Memory B cell (primary cell): ENCODE data around the gene MIB1.

ENCODE experiments used
- ATAC-seq: fragments of 150-1000 bp; cut with Tn5 transposase; 2 replicates; pipeline ENCODE4 v1.10.0; 2021; ENCODE audit warnings: low read depth, mild to moderate bottlenecking, moderate library complexity
- DNase-seq, 2 donors: peaks; one replicate each; pipeline ENCODE4 v3.0.0; 2022; ENCODE audit warnings: low spot score in 2 of 2
- H3K27ac Mint-ChIP-seq: one replicate; pipeline ENCODE4 v1.8.0; 2022; ENCODE audit warnings: mild to moderate bottlenecking, moderate library complexity, mixed read lengths
- H3K27me3 Mint-ChIP-seq: one replicate; pipeline ENCODE4 v1.8.0; 2022; ENCODE audit warnings: mixed read lengths
- H3K36me3 Mint-ChIP-seq: one replicate; pipeline ENCODE4 v1.8.0; 2022; ENCODE audit warnings: mild to moderate bottlenecking, mixed read lengths
- H3K4me1 Mint-ChIP-seq: one replicate; pipeline ENCODE4 v1.8.0; 2022; ENCODE audit warnings: mixed read lengths
- H3K4me3 Mint-ChIP-seq: one replicate; pipeline ENCODE4 v1.8.0; 2022; ENCODE audit warnings: mild to moderate bottlenecking, moderate library complexity, mixed read lengths
- H3K9me3 Mint-ChIP-seq: one replicate; pipeline ENCODE4 v1.8.0; 2022; ENCODE audit warnings: mixed read lengths

The MIB1 gene

DNA sequence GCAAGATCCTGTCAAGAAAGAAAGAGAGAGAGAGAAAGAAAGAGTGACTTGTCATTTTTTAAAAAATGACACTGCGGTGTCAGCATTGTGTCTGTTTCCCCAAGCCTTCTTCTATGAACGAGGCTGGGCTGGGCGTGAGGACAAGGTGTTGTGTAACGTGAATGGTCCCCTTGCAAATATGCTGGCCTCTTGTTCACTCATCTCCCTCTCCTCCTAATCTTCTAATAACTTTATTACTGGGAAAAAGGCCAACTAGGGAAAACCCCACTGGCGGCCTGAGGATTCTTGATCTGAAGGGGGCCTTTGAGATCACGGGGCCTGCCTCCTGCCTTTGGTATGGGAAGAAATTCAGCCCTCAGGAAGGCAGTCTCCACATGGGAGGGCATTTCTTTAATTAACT is 163.1 kb downstream of the MIB1 start:
- H3K27ac Mint-ChIP-seq: no peak overlapping the region
- ATAC-seq (no peak), DNase-seq (no peak)
- H3K9me3 Mint-ChIP-seq: no peaks in the 10 kb centered on the region
- H3K36me3 Mint-ChIP-seq: no peaks in the 10 kb centered on the region
- H3K4me1 Mint-ChIP-seq: no peaks in the 10 kb centered on the region
- peaks cover 4% of the 10 kb centered on the region for H3K27me3 Mint-ChIP-seq
- H3K4me3 Mint-ChIP-seq: no peak overlapping the region

DNA sequence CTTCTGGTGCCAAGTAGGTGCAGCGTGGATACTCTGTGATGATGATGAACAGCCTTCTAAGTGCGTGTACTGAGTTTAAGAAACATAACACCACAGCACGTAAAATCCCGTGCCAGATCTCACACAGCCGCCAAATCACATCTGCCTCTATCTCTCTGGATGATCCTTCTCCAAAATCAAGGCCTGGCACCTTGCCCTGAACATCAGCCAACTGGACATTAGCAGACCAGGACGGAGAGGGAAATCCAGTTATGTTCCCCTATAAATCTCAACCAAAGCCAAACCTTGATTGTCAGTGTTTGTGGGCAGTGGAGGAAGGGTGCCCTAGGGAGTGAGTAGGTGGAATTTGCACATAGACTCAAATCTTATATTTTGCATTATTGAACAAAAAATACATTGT is 164.3 kb downstream of the MIB1 start:
- H3K36me3 Mint-ChIP-seq: no peaks in the 10 kb centered on the region
- H3K27me3 Mint-ChIP-seq: peaks cover 4% of the 10 kb centered on the region
- no peak for ATAC-seq
- no peaks in the 10 kb centered on the region for H3K4me1 Mint-ChIP-seq
- H3K27ac Mint-ChIP-seq: no peak overlapping the region
- DNase-seq: no peak
- no peaks in the 10 kb centered on the region for H3K9me3 Mint-ChIP-seq
- no peak overlapping the region for H3K4me3 Mint-ChIP-seq

DNA sequence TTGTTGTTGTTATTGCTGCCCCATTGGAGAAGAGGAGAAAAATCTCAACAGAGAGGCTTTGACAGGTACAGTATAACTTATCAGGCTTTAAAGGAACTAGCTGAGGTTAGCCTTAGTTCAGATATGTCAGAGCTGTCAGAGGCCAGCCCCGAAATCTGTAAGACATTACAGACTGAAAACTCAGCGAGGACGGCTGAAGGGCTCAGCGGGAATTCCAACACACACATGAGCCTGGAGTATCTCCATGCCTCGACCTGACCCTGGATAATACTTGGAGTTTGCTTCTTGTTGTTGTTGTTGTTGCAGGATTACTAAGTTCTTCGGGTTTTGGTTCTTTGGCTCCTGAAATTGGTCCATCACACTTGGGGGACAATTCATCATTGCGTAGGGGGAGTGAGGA is 166.9 kb downstream of the MIB1 start:
- no peaks in the 10 kb centered on the region for H3K4me1 Mint-ChIP-seq
- ATAC-seq (no peak), DNase-seq (no peak)
- H3K9me3 Mint-ChIP-seq: no peaks in the 10 kb centered on the region
- no peak overlapping the region for H3K27ac Mint-ChIP-seq
- peaks cover 4% of the 10 kb centered on the region for H3K27me3 Mint-ChIP-seq
- no peak overlapping the region for H3K4me3 Mint-ChIP-seq
- H3K36me3 Mint-ChIP-seq: no peaks in the 10 kb centered on the region

DNA sequence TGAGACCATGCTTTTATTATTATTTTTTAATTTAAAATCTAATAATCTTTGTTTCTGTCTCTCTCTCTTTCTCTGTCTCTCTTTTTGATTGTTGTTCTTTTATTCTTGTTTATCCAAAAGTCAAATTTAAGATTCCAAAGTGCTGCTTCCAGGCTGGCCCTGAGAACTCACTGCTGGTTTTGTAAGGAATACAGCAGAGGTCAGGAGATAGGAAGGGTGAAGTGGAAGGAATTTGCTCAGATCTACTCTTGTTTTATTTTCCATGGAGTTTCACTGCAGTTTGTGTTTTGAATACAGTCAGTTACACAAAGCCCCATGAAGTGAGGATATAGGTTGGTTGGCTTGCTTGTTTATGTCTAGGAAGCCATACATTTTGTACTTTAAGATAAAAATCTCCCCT is 168.1 kb downstream of the MIB1 start:
- Mint-ChIP-seq H3K4me3 (no peak overlapping the region), H3K9me3 (no peaks in the 10 kb centered on the region), H3K27me3 (peaks cover 4% of the 10 kb centered on the region), H3K36me3 (no peaks in the 10 kb centered on the region), H3K27ac (no peak overlapping the region), H3K4me1 (no peaks in the 10 kb centered on the region)
- DNase-seq (no peak), ATAC-seq (no peak)

DNA sequence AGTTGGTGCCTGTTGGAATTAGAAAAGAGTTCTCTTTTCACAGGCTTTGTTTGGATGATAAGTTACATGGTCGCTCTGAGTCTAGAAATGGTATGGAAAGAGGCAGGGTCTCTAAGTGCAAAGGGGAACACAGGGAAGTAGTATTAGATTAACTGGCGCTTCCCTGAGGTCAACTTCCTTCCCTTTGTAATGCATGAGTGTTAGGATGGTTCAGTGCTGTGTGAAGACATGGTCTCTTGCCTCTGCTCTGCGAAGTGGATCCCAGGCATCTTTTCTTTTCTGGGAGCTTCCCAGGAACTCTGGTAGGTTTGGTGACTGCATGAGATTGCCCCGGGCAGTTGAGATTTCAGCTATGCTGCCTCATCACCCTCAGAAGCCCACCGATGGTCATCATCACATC is 170.3 kb downstream of the MIB1 start:
- DNase-seq (no peak), ATAC-seq (no peak)
- peaks cover 7% of the 10 kb centered on the region for H3K27me3 Mint-ChIP-seq
- H3K4me3 Mint-ChIP-seq: no peak overlapping the region
- no peaks in the 10 kb centered on the region for H3K36me3 Mint-ChIP-seq
- no peaks in the 10 kb centered on the region for H3K9me3 Mint-ChIP-seq
- H3K4me1 Mint-ChIP-seq: no peaks in the 10 kb centered on the region
- H3K27ac Mint-ChIP-seq: no peak overlapping the region

DNA sequence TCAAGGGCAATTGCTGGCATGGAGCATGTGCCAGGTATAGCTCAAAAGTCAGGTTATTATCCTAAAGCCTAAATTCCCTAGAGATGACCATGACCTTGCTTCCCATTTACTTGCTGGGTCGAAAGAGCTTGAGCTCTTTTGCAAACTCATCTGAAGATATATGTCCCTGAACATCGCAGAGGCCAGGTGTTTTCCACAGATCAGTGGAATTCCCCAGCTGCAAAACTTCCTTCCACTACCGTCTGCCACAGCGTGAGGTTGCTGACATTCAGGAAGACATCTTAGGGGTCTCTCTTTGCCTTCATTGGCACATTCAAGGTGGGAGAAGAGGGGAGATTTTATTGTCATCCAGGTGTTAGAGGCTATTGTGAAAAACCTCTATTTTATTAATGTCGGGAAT is 171.0 kb downstream of the MIB1 start:
- Mint-ChIP-seq H3K36me3 (no peaks in the 10 kb centered on the region), H3K27ac (no peak overlapping the region), H3K4me3 (no peak overlapping the region), H3K9me3 (no peaks in the 10 kb centered on the region), H3K27me3 (peaks cover 7% of the 10 kb centered on the region), H3K4me1 (no peaks in the 10 kb centered on the region)
- ATAC-seq (no peak), DNase-seq (no peak)

DNA sequence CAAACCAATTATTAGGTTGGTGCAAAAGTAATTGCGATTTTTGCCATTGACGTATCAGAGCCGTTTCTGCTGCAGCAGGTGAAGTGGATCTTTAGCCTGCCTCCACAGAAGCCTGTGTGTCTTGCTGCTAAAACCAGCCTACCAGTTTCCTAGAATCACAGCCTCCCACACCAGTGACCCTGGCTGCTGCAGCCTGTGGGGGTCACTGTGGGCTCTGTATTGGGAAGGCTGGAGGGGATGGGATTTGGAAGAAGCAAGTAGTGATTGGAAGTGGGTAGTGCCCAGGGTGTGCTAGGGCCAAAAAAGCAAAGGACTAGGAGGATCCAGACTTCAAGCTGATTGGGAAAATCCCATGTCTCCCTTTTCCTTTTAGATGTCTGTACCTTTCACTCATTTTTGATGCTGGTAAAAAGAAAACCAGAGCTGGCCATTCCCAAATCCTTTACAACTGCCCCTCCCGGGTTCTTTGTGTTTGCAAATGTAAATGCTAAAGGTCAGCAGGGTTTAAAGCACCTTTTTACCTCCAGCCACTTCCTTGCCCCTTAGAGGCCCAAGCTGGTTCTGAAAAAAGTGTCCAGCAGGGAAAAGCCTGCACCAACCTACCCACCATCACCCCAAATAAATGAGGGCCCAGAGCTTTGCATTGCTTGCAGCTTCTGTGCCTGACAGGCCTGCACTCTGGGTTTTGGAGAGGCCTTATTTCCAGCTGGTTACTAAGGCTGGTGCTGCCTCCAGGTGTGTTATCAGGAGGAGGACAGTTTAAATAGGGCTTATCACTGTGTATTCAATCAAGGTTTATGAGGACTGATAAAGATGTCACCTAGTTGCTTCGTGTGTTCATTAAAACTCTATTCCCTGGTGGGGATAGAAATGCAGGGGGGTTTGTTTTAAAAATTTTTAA is 172.0 kb downstream of the MIB1 start:
- no peaks in the 10 kb centered on the region for H3K9me3 Mint-ChIP-seq
- no peaks in the 10 kb centered on the region for H3K4me1 Mint-ChIP-seq
- no peak for DNase-seq
- H3K4me3 Mint-ChIP-seq: no peak overlapping the region
- no peak overlapping the region for H3K27ac Mint-ChIP-seq
- peaks cover 7% of the 10 kb centered on the region for H3K27me3 Mint-ChIP-seq
- H3K36me3 Mint-ChIP-seq: no peaks in the 10 kb centered on the region
- ATAC-seq: no peak

DNA sequence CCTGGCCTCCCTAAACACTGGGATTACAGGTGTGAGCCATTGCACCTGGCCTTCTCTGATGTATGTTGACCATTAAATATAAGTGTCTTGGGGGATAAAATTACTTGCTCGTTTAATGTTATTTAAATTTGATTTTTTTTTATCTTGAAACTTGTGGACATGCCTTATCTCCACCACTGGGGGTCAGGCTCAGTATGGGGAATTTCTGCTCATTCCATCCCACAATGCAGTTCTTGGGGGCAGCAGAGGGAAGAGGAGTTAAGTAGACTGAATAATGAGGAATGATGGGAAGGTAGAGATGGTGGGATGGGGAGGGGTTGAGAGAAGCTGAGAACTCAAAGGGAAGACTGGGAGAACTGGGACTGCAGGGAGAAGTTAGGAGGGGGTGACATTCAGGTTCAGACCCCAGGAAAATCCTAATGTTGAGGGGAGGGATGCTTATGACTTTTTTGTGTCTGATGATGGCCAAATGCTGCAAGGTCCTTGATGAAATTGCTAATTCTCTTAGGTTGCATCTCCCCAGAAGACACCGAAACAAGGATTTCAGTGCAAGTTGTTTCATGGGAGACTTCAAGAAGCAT is 174.2 kb downstream of the MIB1 start:
- Mint-ChIP-seq H3K4me3 (no peak overlapping the region), H3K9me3 (peaks cover 6% of the 10 kb centered on the region), H3K36me3 (no peaks in the 10 kb centered on the region), H3K27ac (no peak overlapping the region), H3K27me3 (peaks cover 7% of the 10 kb centered on the region), H3K4me1 (no peaks in the 10 kb centered on the region)
- ATAC-seq: no peak
- DNase-seq: no peak

DNA sequence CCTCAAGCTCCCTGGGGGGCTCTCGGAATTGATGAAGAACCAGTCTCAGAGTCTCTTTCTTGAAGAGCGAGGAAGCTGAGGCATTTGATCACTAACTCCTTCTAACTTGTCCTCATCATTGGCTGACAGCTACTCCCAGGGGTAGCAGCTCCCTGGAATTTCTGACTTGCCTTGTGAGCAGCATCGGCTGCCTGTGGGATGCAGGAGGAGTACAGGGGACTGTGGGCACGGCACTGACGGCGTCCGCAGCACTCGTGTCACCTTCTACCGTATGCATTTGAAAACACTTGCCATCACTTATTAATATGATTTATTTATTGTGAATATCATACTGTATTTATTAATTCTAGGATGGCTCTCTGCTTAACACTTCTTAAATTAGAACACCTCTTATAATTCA is 175.0 kb downstream of the MIB1 start:
- Mint-ChIP-seq H3K27me3 (peaks cover 5% of the 10 kb centered on the region), H3K4me1 (no peaks in the 10 kb centered on the region), H3K9me3 (peaks cover 6% of the 10 kb centered on the region), H3K36me3 (no peaks in the 10 kb centered on the region), H3K4me3 (no peak overlapping the region), H3K27ac (no peak overlapping the region)
- DNase-seq (no peak), ATAC-seq (no peak)

DNA sequence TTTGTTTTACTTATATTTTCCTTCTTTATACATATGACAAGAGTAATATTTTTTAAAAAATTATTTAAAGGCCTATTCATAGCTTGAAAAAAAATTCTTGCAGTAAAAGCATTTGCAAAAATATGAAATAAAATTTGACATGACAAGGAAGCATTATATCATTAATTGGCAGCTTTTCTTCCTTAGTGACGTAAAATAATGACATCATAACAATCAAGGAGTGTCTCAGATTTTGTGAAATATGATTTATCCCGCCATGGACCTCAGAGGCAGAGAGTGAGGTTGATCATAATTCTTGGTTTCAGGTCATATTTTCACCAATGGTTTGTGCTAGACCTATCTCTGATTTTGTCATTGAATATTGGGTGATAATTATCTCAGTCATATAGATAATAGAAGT is 176.0 kb downstream of the MIB1 start:
- H3K36me3 Mint-ChIP-seq: no peaks in the 10 kb centered on the region
- ATAC-seq (no peak), DNase-seq (no peak)
- H3K27ac Mint-ChIP-seq: no peak overlapping the region
- H3K4me1 Mint-ChIP-seq: no peaks in the 10 kb centered on the region
- H3K4me3 Mint-ChIP-seq: no peak overlapping the region
- peaks cover 5% of the 10 kb centered on the region for H3K27me3 Mint-ChIP-seq
- peaks cover 6% of the 10 kb centered on the region for H3K9me3 Mint-ChIP-seq

DNA sequence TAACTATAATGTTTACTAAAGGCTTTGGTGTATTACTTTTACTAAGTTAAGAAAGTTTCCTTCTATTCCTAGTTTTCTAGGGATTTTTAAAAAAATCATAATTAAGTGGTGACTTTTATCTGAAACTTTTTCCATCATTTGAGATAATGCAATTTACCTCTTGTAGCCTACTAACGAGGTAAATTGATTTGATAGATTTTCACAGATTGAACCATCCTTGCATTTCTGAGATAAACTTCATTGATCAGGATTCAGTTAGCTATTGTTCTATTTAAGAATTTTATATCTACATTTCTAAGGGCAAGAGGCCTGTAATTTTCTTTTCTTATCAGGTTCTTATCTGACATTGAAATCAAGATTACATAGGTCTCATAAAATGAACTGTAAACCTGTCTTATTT is 178.1 kb downstream of the MIB1 start:
- no peaks in the 10 kb centered on the region for H3K4me1 Mint-ChIP-seq
- H3K27ac Mint-ChIP-seq: no peak overlapping the region
- peaks cover 5% of the 10 kb centered on the region for H3K27me3 Mint-ChIP-seq
- no peak for ATAC-seq
- no peak overlapping the region for H3K4me3 Mint-ChIP-seq
- no peak for DNase-seq
- H3K36me3 Mint-ChIP-seq: no peaks in the 10 kb centered on the region
- H3K9me3 Mint-ChIP-seq: peaks cover 6% of the 10 kb centered on the region
